ENCODE measurements around the gene PCDHA10.
A peak's percentile ranks its signal among the peaks of the same experiment; 100 is the strongest.
"Not testable (repeated sequence)": the region's sequence is repeated elsewhere in the genome, so short reads cannot be mapped to it uniquely, and the experiment has no call there.

Gene PCDHA10

DNA sequence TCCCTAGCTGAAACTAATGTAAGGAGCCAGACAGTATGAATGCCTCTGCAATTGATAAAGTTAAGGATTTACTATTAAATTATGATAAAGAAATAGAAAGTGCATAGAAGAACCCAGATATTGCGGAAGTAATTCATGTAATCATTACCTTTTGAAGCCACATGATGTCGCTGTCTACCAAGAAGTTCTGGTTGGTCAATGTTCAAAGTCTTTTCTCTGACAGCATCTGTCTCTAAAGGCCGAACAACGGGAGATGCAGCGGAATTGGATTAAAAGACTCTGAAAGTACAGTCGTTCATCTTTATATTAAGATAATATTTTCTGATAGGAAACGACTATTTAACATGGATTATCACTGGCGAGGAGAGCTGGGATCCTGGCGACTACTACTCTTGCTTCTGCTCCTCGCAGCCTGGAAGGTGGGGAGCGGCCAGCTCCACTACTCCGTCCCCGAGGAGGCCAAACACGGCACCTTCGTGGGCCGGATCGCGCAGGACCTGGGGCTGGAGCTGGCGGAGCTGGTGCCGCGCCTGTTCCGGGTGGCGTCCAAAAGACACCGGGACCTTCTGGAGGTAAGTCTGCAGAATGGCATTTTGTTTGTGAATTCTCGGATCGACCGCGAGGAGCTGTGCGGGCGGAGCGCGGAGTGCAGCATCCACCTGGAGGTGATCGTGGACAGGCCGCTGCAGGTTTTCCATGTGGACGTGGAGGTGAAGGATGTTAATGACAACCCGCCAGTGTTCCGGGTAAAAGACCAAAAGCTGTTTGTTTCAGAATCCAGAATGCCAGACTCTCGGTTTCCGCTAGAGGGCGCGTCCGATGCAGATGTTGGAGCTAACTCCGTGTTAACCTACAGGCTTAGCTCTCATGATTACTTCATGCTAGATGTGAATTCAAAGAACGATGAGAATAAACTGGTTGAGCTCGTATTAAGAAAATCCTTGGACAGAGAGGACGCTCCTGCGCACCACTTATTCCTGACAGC, 14.4 kb upstream of the PCDHA10 start, which contains the start of gene PCDHA8:
Gene PCDHA8, plus strand, starts transcription at position 210 of the 985 bp plus-strand sequence. Its CDS starts 135 bp downstream, at position 345.
- intact Hi-C loops (cut with DNase I): no loop called here

DNA sequence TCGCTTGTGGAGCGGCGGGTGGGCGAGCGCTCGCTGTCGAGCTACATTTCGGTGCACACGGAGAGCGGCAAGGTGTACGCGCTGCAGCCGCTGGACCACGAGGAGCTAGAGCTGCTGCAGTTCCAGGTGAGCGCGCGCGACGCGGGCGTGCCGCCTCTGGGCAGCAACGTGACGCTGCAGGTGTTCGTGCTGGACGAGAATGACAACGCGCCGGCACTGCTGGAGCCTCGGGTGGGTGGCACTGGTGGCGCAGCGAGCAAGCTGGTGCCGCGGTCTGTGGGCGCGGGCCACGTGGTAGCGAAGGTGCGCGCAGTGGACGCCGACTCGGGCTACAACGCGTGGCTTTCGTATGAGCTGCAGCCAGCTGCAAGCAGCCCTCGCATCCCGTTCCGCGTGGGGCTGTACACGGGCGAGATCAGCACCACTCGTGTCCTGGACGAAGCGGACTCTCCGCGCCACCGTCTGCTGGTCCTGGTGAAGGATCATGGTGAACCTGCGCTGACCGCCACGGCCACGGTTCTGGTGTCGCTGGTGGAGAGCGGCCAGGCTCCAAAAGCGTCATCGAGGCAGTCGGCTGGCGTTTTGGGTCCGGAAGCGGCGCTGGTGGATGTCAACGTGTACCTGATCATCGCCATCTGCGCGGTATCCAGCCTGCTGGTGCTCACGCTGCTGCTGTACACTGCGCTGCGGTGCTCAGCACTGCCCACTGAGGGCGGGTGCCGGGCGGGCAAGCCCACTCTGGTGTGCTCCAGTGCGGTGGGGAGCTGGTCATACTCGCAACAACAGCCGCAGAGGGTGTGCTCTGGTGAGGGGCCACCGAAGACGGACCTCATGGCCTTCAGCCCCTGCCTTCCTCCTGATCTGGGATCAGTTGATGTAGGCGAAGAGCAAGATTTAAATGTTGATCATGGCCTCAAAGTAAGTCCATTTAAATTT, 12.6 kb upstream of the PCDHA10 start:
- intact Hi-C loops (cut with DNase I): no loop called here
- no peak for DNase-seq

More for the DNA sequence above, 14.4 kb upstream of the PCDHA10 start, which contains the start of gene PCDHA8:
- peak in 17 of 42 donors; percentile 21 to 84 (median 50) for DNase-seq

DNA sequence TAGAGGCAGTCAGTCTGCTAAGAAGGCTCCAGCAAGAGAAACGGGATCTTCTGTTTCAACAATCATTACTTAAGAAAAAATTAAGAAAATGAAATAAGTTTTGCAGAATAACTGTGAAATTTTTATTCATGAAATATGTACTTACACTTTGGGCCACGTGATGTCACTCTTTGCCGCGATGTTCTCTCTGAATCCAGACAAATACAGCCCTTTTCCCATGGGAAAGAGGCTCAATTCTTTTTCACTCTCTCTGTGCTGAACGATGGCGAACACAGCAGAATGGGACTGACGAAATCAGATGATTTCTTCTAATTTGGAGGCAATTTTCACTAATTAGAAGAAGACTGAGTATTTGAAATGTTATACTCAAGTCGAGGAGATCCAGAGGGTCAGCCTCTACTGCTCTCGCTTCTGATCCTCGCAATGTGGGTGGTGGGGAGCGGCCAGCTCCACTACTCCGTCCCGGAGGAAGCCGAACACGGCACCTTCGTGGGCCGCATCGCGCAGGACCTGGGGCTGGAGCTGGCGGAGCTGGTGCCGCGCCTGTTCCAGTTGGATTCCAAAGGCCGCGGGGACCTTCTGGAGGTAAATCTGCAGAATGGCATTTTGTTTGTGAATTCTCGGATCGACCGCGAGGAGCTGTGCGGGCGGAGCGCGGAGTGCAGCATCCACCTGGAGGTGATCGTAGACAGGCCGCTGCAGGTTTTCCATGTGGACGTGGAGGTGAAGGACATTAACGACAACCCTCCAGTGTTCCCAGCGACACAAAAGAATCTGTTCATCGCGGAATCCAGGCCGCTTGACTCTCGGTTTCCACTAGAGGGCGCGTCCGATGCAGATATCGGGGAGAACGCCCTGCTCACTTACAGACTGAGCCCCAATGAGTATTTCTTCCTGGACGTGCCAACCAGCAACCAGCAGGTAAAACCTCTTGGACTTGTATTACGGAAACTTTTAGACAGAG, 7.3 kb upstream of the PCDHA10 start, which contains the start of gene PCDHA9:
Gene PCDHA9, plus strand, starts transcription at position 244 of the 964 bp plus-strand sequence. Its CDS starts 114 bp downstream, at position 358.
- intact Hi-C loops (cut with DNase I); DNase-seq: not testable (repeated sequence)

DNA sequence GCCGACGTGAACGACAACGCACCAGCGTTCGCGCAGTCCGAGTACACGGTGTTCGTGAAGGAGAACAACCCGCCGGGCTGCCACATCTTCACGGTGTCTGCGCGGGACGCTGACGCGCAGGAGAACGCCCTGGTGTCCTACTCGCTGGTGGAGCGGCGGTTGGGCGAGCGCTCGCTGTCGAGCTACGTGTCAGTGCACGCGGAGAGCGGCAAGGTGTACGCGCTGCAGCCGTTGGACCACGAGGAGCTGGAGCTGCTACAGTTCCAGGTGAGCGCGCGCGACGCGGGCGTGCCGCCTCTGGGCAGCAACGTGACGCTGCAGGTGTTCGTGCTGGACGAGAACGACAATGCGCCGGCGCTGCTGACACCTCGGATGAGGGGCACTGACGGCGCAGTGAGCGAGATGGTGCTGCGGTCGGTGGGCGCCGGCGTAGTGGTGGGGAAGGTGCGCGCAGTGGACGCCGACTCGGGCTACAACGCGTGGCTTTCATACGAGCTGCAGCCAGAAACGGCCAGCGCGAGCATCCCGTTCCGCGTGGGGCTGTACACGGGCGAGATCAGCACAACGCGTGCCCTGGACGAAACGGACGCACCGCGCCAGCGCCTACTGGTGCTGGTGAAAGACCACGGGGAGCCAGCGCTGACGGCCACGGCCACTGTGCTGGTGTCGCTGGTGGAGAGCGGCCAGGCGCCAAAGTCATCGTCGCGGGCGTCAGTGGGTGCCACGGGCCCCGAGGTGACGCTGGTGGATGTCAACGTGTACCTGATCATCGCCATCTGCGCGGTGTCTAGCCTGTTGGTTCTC, 5.7 kb upstream of the PCDHA10 start:
- DNase-seq; intact Hi-C loops (cut with DNase I): not testable (repeated sequence)

DNA sequence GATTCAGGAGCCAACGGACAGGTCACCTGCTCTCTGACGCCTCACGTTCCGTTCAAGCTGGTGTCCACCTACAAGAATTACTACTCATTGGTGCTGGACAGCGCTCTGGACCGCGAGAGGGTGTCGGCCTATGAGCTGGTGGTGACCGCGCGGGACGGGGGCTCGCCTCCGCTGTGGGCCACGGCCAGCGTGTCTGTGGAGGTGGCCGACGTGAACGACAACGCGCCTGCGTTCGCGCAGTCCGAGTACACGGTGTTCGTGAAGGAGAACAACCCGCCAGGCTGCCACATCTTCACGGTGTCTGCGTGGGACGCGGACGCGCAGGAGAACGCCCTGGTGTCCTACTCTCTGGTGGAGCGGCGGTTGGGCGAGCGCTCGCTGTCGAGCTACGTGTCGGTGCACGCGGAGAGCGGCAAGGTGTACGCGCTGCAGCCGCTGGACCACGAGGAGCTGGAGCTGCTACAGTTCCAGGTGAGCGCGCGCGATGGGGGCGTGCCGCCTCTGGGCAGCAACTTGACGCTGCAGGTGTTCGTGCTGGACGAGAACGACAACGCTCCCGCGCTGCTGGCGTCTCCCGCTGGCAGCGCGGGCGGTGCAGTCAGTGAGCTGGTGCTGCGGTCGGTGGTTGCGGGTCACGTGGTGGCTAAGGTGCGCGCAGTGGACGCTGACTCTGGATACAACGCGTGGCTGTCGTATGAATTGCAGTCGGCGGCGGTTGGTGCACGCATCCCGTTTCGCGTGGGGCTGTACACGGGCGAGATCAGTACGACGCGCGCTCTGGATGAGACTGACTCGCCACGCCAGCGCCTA, 1.7 kb downstream of the PCDHA10 start:
- intact Hi-C loops (cut with DNase I): no loop called here
- DNase-seq: no peak

DNA sequence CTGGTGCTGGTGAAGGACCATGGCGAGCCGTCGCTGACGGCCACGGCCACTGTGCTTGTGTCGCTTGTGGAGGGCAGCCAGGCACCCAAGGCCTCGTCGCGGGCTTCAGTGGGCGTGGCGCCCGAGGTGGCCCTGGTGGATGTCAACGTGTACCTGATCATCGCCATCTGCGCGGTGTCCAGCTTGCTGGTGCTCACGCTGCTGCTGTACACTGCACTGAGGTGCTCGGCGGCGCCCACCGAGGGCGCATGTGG, 2.2 kb downstream of the PCDHA10 start:
- intact Hi-C loops (cut with DNase I): no loop called here
- no peak for DNase-seq

DNA sequence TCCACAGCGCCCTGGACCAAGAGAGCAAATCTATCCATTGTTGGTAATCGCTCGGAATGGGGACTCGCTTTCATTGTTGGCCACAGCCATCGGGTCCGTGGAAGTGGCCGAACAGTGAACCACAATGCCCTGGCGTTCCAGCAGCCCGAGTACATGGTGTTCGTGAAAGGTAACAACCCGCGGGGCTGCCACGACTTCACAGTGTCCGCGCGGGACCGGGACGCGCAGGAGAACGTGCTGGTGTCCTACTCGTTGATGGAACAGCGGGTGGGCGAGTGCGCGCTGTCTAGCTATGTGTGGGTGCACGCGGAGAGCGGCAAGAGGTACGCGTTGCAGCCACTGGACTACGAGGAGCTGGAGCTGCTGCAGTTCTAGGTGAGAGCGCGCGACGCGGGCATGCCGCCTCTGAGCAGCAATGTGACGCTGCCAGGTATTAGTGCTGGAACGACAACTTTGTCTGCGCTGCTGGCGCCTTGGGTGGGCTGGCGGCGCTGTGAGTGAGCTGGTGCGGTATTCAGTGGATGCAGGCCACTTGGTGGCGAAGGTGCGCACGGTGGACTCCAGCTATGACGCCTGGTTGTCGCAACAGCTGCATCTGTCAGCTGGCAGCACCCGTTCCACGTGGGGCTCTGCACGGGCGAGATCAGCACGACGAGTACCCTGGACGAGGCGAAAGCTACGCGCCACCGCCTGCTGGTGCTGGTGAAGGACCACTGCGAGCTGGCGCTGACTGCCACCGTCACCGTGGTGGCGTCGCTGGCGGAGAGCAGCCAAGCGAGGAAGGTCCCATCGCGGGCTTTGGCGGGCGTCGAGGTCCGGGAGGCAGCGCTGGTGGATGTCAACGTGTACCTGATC, 7.0 kb downstream of the PCDHA10 start:
- DNase-seq: no peak
- intact Hi-C loops (cut with DNase I): no loop called here

DNA sequence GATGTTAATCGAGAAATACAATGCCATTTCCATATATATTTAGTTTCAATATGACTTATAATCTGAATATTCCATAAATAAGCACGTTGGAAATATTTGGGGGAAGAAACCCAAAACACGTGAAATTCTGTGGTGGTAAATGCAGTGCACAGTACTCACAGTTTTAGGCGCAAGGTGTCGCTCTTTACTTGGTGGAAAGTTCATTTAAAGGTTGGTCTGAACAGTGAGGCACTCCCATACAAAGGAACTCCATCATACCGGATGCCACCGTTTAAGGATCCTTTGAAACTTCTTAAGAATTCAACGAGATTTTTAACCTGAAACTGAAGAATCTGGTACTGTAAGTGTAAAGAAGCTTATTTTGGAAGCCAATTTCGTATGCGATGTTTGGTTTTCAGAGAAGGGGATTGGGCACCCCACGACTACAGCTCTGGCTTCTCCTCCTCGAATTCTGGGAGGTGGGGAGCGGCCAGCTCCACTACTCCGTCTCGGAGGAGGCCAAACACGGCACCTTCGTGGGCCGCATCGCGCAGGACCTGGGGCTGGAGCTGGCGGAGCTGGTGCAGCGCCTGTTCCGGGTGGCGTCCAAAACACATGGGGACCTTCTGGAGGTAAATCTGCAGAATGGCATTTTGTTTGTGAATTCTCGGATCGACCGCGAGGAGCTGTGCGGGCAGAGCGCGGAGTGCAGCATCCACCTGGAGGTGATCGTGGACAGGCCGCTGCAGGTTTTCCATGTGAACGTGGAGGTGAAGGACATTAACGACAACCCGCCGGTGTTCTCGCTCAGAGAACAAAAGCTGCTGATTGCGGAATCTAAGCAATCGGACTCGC, 13.2 kb downstream of the PCDHA10 start, which contains the start of gene PCDHA11:
Gene PCDHA11, plus strand, starts transcription at position 237 of the 834 bp plus-strand sequence. Its CDS starts 147 bp downstream, at position 384.
- intact Hi-C loops (cut with DNase I): loop anchor here (5.0 kb wide), 1 partner anchor 173 kb away; no protein-coding TSS in a partner anchor
- DNase-seq: peak in 20 of 42 donors; percentile 16 to 65 (median 36)

DNA sequence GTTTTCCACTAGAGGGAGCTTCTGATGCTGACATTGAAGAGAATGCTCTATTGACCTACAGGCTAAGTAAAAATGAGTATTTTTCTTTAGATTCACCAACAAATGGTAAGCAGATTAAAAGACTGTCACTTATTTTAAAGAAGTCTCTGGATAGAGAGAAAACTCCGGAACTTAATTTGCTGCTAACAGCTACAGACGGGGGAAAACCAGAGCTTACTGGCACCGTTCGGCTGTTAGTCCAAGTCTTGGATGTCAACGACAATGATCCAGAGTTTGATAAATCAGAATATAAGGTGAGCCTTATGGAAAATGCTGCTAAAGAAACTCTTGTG, 13.8 kb downstream of the PCDHA10 start:
- DNase-seq: no peak
- intact Hi-C loops (cut with DNase I): loop anchor here (5.0 kb wide), 1 partner anchor 173 kb away; no protein-coding TSS in a partner anchor

DNA sequence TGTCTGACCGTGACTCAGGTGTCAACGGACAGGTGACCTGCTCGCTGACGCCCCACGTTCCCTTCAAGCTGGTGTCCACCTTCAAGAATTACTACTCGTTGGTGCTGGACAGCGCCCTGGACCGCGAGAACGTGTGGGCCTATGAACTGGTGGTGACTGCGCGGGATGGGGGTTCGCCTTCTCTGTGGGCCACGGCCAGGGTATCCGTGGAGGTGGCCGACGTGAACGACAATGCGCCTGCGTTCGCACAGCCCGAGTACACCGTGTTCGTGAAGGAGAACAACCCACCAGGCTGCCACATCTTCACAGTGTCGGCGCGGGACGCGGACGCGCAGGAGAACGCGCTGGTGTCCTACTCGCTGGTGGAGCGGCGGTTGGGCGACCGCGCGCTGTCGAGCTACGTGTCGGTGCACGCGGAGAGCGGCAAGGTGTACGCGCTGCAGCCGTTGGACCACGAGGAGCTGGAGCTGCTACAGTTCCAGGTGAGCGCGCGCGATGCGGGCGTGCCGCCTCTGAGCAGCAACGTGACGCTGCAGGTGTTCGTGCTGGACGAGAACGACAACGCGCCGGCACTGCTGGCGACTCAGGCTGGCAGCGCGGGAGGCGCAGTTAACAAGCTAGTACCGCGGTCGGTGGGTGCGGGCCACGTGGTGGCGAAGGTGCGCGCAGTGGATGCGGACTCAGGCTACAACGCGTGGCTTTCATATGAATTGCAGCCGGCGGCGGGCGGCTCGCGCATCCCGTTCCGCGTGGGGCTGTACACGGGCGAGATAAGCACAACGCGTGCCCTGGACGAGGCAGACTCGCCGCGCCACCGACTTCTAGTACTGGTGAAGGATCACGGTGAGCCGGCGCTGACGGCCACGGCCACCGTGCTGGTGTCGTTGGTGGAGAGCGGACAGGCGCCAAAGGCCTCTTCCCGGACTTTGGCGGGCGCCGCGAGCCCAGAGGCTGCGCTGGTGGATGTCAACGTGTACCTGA, 14.8 kb downstream of the PCDHA10 start:
- no peak for DNase-seq
- intact Hi-C loops (cut with DNase I): no loop called here

DNA sequence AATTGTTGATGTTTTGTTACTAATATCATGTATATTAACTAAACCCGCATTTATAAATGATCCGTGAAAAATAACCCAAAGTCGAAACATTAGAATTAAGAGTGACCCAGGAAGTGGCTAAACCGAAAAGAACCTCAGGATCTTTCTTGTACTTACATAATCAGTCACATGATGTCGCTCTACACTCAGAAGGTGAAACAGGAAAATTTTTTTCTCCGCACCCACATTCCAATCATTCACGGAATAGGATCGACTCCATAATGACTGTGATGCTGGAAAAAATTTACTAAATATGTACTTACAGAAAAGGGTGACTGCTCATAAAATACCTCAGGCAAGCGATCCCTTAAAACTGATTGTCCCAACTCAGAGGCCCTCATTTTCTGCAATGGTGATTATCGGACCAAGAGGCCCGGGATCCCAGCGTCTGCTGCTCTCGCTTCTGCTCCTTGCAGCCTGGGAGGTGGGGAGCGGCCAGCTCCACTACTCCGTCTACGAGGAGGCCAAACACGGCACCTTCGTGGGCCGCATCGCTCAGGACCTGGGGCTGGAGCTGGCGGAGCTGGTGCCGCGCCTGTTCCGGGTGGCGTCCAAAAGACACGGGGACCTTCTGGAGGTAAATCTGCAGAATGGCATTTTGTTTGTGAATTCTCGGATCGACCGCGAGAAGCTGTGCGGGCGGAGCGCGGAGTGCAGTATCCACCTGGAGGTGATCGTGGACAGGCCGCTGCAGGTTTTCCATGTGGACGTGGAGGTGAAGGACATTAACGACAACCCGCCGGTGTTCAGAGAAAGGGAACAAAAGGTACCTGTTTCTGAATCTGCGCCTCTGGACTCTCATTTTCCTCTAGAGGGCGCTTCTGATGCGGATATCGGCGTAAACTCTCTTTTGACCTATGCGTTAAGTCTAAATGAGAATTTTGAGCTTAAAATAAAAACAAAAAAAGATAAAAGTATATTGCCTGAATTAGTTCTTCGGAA, 19.7 kb downstream of the PCDHA10 start, which contains the start of gene PCDHA12:
Gene PCDHA12, plus strand, starts transcription at position 224 of the 981 bp plus-strand sequence. Its CDS starts 165 bp downstream, at position 389.
- intact Hi-C loops (cut with DNase I): no loop called here
- DNase-seq: no peak

DNA sequence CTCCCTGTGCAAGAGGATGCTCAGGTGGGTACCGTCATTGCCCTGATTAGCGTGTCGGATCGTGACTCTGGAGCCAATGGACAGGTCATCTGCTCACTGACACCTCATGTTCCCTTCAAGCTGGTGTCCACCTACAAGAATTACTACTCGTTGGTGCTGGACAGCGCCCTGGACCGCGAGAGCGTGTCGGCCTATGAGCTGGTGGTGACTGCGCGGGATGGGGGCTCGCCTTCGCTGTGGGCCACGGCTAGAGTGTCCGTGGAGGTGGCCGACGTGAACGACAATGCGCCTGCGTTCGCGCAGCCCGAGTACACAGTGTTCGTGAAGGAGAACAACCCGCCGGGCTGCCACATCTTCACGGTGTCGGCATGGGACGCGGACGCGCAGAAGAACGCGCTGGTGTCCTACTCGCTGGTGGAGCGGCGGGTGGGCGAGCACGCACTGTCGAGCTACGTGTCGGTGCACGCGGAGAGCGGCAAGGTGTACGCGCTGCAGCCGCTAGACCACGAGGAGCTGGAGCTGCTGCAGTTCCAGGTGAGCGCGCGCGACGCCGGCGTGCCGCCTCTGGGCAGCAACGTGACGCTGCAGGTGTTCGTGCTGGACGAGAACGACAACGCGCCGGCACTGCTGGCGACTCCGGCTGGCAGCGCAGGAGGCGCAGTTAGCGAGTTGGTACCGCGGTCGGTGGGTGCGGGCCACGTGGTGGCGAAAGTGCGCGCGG, 21.0 kb downstream of the PCDHA10 start:
- intact Hi-C loops (cut with DNase I); DNase-seq: not testable (repeated sequence)
